ENCODE measurements around the gene PIGQ. TPM values are rescaled to one million over a fixed set of nuclear protein-coding genes. Genes with fewer than 3 reads are reported as not detected.

PIGQ gene
- total RNA-seq, 1 experiment from 2014 or later = 58.0 TPM

DNA sequence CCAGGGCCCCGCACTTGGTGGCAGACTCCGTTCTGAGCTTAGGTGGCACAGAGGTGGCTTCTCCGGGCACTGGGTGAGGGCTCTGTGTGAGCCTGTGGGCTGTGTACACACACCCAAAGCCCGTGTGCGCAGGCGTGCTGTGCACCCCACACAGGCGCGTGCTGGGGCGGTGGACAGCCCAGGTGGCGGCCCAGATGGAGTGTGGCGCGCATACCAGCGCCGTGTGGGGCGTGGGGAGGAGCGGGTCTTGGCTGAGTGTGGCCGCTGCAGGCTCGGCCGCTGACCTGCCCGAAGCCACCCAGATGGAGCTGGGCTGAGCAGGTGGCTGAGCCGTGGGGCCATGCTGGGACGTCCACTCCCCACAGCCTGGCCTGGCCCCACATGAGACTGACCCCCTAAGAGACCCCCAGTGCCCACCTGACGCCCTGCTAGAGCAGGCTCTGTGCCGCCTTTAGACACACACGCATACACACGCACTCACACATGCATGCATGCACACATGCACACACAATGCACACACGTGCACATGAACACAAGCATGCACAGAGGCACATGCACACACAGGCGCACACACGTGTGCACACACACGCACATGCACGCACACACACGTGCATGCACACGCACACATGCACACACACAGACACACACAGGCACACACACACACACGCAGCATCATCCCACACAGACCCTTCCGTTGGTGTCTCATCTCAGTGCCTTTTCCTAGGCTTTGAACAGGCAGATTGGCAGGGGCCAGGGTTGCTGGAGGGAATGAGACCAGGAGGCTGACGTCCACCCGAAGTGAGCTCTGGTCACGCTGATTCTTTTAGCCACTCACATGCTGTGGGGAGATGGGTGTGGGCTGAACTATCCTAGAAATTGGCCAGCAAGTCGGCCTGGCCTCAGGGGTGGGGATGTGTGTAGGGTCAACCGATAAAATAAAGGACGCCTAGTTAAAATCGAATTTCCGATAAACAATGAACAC is 7.5 kb upstream of the PIGQ start:
- no peaks in the 10 kb centered on the region for H3K23me2 ChIP-seq (ENCODE audit: insufficient read length, low read depth, low read length, poor library complexity, severe bottlenecking)
- no peak overlapping the region for H2AFZ ChIP-seq (ENCODE audit: low read length)
- H2AK5ac ChIP-seq (ENCODE audit: insufficient read length, low read length) = no peak overlapping the region
- no peak overlapping the region for H2BK12ac ChIP-seq (ENCODE audit: insufficient read length, low read depth, low read length)
- H3K18ac ChIP-seq (ENCODE audit: insufficient read length, low read depth, low read length) = no peak overlapping the region
- no peak overlapping the region for H3K4ac ChIP-seq (ENCODE audit: low read depth, low read length)
- TF ChIP-seq, protein P1, sequence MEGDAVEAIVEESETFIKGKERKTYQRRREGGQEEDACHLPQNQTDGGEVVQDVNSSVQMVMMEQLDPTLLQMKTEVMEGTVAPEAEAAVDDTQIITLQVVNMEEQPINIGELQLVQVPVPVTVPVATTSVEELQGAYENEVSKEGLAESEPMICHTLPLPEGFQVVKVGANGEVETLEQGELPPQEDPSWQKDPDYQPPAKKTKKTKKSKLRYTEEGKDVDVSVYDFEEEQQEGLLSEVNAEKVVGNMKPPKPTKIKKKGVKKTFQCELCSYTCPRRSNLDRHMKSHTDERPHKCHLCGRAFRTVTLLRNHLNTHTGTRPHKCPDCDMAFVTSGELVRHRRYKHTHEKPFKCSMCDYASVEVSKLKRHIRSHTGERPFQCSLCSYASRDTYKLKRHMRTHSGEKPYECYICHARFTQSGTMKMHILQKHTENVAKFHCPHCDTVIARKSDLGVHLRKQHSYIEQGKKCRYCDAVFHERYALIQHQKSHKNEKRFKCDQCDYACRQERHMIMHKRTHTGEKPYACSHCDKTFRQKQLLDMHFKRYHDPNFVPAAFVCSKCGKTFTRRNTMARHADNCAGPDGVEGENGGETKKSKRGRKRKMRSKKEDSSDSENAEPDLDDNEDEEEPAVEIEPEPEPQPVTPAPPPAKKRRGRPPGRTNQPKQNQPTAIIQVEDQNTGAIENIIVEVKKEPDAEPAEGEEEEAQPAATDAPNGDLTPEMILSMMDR (conservative IDR thresholded peaks at IDR 0.05) = no peak
- no peaks in the 10 kb centered on the region for H3K4me1 ChIP-seq (ENCODE audit: insufficient read depth, low read length)
- H4K91ac ChIP-seq (ENCODE audit: insufficient read length, low read depth, low read length) = no peak overlapping the region
- H2BK120ac ChIP-seq (ENCODE audit: low read depth, low read length, poor library complexity, severe bottlenecking) = no peak overlapping the region
- no peaks in the 10 kb centered on the region; a peak in 1 of 7 replicates for H3K36me3 Mint-ChIP-seq (ENCODE audit: insufficient read depth in 1 of 3, low read depth in 3 of 3)
- no peaks in the 10 kb centered on the region for H3K79me2 ChIP-seq (ENCODE audit: insufficient read depth, low read length)
- peaks cover 4 to 15% of the 10 kb centered on the region in 2 experiments for H3K4me1 Mint-ChIP-seq
- no peaks in the 10 kb centered on the region for H3K79me1 ChIP-seq (ENCODE audit: insufficient read depth, low read depth, low read length, poor library complexity, severe bottlenecking)
- no peaks in the 10 kb centered on the region for H3K9me3 ChIP-seq (ENCODE audit: control insufficient read depth, low read depth, low read length)
- no peaks in the 10 kb centered on the region; a peak in 1 of 5 replicates for H3K9me3 Mint-ChIP-seq
- H4K5ac ChIP-seq (ENCODE audit: insufficient read length, low read depth, low read length) = no peak overlapping the region
- no peak overlapping the region for H3K27ac ChIP-seq (ENCODE audit: insufficient read length, low read depth, low read length)
- H3K56ac ChIP-seq (ENCODE audit: insufficient read length, low read depth, low read length) = no peak overlapping the region
- no peak overlapping the region for H3K4me2 ChIP-seq (ENCODE audit: insufficient read depth, insufficient read length, low read length)
- H3K27me3 ChIP-seq (ENCODE audit: insufficient read depth, low read length) = peaks cover 2% of the 10 kb centered on the region; the same call in 1 of the 2 replicates
- WGBS (ENCODE audit: extremely low coverage, insufficient read length, low lambda C conversion rate) = no CpG with 5 or more reads among the region's 43 CpGs
- no peak overlapping the region for H3K9ac ChIP-seq (ENCODE audit: extremely low read depth, insufficient read length, low read length)
- no peak for DNase-seq
- H3K14ac ChIP-seq (ENCODE audit: insufficient read depth, low read length) = no peak overlapping the region; the same call in 1 of the 2 replicates
- H3T11ph ChIP-seq (ENCODE audit: low read length) = no peak overlapping the region
- H2BK15ac ChIP-seq (ENCODE audit: low read depth, low read length) = no peak overlapping the region
- H3K27ac Mint-ChIP-seq = peak overlapping the region in 1 of 3 experiments; percentile 7; a peak in 1 of 7 replicates
- no peak overlapping the region for H4K8ac ChIP-seq (replicated peaks; ENCODE audit: insufficient read length, low read depth, low read length)
- no peak overlapping the region; a peak in 1 of 5 replicates for H3K4me3 Mint-ChIP-seq
- H4K20me1 ChIP-seq (ENCODE audit: control insufficient read depth, insufficient read depth, insufficient read length) = peaks cover 3% of the 10 kb centered on the region
- no peak overlapping the region for H2BK20ac ChIP-seq (ENCODE audit: low read depth, low read length, poor library complexity, severe bottlenecking)
- no peak overlapping the region for H2BK5ac ChIP-seq (ENCODE audit: insufficient read length, low read length)
- H3K23ac ChIP-seq (ENCODE audit: insufficient read length, low read depth, low read length) = no peak overlapping the region
- peaks cover 42% of the 10 kb centered on the region for H3K27me3 Mint-ChIP-seq (ENCODE audit: low read depth)
